WTC11 (cell line): ENCODE results near the gene TEX11.

Experiments
- CREB1 ChIP-seq: sonication (generic); formaldehyde crosslinking; IDR thresholded peaks from 2 replicates; pipeline ENCODE4 v1.8.0; 2023; ENCODE audit warnings: mild to moderate bottlenecking, missing genetic modification reagents
- EMX1 ChIP-seq: fragments of 250-450 bp; sonication (Bioruptor Pico); IDR thresholded peaks from 2 replicates; pipeline ENCODE4 v1.8.0; 2021; ENCODE audit warnings: mild to moderate bottlenecking
- ETV6 ChIP-seq: sonication (generic); formaldehyde crosslinking; IDR thresholded peaks from 2 replicates; pipeline ENCODE4 v1.8.1; 2022; ENCODE audit warnings: mild to moderate bottlenecking, missing genetic modification reagents
- FOXK1 ChIP-seq: sonication (generic); formaldehyde crosslinking; IDR thresholded peaks from 2 replicates; pipeline ENCODE4 v1.8.0; 2022; ENCODE audit warnings: mild to moderate bottlenecking, moderate library complexity, missing genetic modification reagents
- IRF1 ChIP-seq: sonication (generic); formaldehyde crosslinking; IDR thresholded peaks from 2 replicates; pipeline ENCODE4 v1.8.0; 2023; ENCODE audit warnings: missing genetic modification reagents
- TEAD4 ChIP-seq: sonication (generic); formaldehyde crosslinking; IDR thresholded peaks from 2 replicates; pipeline ENCODE4 v1.8.0; 2022; ENCODE audit warnings: mild to moderate bottlenecking, missing genetic modification reagents
- ZNF281 ChIP-seq: sonication (generic); formaldehyde crosslinking; IDR thresholded peaks from 2 replicates; pipeline ENCODE4 v1.8.0; 2023; ENCODE audit warnings: mild to moderate bottlenecking, missing genetic modification reagents
- TF ChIP-seq, protein P1 (sequence below): fragments of 200-600 bp; IDR thresholded peaks from 2 replicates; pipeline ENCODE4 v1.8.0; 2022; ENCODE audit warnings: antibody characterized with exemption

DNA sequence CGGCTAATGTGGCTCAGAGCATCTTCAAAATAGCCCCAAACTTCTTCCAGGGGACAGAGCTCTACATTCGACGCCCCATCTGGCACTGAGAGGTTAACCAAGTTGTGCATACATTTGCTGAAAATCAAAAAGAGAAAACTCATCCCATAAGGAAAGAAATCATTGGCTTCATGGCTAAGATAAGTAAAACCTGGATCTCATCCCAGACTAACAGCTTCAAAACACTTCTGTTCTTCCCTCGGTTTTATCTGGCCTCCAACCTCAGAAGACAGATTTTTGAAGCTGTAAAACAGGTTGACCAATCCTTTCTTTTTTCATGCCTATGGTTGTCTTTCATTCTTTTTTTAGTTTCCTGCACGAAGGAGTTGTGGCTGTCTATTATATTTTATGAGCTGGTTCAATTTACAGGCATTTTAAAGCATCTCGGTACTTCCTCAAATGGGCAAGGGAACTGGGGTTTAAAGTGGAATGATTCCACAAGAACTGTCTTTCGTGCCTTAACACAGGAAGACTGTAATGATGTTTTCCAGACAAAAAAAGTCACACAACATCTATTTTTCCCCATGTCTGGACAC is 356.3 kb downstream of the TEX11 start:
- TF ChIP-seq, protein P1, sequence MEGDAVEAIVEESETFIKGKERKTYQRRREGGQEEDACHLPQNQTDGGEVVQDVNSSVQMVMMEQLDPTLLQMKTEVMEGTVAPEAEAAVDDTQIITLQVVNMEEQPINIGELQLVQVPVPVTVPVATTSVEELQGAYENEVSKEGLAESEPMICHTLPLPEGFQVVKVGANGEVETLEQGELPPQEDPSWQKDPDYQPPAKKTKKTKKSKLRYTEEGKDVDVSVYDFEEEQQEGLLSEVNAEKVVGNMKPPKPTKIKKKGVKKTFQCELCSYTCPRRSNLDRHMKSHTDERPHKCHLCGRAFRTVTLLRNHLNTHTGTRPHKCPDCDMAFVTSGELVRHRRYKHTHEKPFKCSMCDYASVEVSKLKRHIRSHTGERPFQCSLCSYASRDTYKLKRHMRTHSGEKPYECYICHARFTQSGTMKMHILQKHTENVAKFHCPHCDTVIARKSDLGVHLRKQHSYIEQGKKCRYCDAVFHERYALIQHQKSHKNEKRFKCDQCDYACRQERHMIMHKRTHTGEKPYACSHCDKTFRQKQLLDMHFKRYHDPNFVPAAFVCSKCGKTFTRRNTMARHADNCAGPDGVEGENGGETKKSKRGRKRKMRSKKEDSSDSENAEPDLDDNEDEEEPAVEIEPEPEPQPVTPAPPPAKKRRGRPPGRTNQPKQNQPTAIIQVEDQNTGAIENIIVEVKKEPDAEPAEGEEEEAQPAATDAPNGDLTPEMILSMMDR = no peak
- TF ChIP-seq ETV6 (CRISPR knock-in tag) = no peak
- TF ChIP-seq CREB1 (CRISPR knock-in tag) = no peak
- no peak for TF ChIP-seq FOXK1 (CRISPR knock-in tag)
- no peak for TF ChIP-seq EMX1 (CRISPR knock-in tag)
- no peak for TF ChIP-seq ZNF281
- TF ChIP-seq TEAD4 (CRISPR knock-in tag) = no peak
- no peak for TF ChIP-seq IRF1 (CRISPR knock-in tag)
